NCI-H748 (cell line): Measurements from ENCODE around the gene RUNX3.
"Not testable (repeated sequence)": the region's sequence is repeated elsewhere in the genome, so short reads cannot be mapped to it uniquely, and the experiment has no call there.

Experiments used
- DNase-seq: peaks from one replicate; lab custom pipeline; 2025; ENCODE audit not compliant: unreplicated experiment; lab: John Stamatoyannopoulos, UW

Gene RUNX3

DNA sequence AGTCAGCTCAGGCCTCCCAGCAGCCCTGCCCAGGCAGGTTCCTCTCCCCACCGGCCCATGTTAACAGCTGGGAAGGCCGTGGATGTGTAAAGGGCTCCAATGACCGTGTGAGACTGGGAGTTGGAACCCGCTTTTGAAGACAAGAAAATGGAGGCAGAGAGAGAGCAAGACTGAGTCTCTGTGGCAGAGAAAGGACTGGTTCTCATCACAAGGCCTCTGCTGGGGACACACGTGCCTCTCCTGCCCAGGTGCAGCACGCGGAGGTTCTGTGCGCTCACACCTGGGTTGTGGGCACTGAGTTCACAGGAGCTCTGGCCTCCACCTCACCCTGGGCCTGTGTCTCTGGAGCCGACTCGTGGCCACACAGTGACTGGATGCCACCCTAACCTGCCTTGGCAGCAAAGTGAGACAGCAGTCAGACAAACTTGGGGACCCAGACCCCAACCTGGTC lies 27.0 kb downstream of the RUNX3 start:
- no peak for DNase-seq

DNA sequence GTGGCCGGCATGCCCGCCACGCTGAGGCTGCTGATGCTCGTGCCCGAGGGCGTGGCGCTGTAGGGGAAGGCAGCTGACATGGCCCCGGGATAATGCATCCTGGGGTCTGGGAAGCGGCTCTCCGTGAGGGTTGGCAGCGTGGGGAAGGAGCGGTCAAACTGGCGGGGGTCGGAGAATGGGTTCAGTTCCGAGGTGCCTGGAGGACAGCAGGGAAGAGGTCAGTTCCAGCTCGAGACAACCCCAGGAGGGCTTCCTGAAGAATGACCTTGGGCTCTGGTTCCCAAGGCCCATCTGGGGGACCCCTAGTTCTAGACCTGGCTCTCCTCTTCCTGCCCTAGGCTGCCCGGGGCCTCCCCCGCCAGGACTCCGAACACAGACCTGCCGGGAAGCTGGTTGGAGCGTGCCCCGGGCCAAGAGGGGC lies 27.6 kb downstream of the RUNX3 start:
- no peak for DNase-seq

DNA sequence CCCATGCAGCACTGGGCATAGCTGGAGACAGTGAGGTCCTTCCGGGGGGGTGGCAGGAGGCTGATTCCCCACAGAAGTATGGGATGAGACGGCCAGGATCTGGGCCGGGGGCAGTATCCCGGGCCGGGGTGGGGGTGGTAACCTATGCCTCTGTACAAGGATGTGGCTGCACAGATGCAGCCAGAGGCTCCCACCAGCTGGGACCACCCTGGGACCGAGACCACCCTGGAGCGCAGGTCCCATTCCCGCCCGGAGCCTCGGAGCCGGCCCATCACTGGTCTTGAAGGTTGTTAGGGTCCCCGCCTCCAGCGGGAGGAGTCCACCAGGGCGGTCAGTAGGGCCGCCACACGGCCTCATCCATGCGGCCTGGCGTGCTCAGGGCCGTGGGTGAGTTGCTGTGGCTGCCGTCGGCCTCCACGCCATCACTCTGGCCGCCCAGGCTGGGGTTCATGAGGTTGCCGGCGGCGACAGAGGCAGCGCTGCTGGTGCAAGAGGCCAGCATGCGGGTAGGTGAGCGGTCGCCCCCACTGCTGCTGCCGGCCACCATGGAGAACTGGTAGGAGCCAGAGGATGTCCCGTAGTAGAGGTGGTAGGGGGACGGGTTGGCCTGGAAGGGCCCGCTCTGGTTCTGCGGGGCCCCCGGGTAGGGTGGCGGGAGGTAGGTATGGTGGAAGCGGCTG lies 28.1 kb downstream of the RUNX3 start:
- DNase-seq, result no peak

DNA sequence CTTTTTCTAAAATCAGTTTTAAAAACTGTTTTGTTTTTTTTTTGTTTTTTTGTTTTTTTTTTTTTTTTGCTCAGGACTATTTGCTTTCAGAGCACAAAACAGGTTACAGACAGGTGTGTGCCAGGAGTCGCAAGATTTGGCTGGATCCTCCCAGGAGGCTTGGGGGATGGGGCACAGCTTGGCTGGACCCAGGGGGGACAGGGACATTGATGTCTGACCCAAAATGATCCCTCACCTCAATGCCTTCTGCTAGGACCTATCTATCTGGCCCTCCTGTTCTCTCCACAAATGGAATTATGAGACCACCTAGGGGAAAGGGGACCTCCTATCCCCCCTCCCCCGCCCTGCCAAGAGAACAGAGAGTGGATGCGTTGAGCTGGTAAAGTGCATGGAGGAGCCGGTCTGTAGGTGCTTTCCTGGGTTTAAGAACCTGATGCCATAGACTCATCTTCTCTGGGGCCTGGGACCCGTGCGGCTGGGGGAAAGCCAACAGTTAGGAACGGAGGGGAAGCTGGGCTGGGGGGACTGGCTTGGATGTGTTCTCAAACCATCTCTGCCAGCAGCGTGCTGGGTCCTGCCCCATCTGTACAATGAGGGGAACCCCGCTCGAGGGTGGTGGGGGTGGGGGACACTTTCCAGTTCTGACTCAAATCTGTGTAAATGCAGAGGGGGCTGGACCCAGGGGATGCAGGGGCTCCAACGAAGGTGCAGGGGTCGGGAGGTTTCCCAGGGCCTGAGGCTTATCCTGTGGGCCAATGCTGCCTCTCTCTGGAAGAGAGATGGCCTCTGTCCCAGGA lies 28.9 kb downstream of the RUNX3 start:
- no peak for DNase-seq

DNA sequence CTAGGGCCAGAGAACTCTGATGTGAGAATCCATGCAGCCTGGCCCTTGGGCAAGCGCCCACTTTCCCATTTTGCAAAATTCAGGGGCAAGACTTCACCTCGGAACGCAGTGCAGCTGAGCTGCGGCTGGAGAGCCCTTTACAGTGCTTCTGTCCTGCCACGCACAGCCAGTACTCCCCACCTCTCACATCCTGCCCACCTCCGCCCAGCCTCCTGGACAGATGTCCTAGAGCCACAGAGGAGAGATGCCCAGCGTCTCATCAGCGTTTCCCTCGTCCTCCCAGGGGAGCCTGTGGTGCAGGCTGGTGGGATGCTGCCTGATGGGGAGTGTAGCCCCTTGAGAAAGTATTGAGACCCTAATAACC lies 29.6 kb downstream of the RUNX3 start:
- DNase-seq, result no peak

DNA sequence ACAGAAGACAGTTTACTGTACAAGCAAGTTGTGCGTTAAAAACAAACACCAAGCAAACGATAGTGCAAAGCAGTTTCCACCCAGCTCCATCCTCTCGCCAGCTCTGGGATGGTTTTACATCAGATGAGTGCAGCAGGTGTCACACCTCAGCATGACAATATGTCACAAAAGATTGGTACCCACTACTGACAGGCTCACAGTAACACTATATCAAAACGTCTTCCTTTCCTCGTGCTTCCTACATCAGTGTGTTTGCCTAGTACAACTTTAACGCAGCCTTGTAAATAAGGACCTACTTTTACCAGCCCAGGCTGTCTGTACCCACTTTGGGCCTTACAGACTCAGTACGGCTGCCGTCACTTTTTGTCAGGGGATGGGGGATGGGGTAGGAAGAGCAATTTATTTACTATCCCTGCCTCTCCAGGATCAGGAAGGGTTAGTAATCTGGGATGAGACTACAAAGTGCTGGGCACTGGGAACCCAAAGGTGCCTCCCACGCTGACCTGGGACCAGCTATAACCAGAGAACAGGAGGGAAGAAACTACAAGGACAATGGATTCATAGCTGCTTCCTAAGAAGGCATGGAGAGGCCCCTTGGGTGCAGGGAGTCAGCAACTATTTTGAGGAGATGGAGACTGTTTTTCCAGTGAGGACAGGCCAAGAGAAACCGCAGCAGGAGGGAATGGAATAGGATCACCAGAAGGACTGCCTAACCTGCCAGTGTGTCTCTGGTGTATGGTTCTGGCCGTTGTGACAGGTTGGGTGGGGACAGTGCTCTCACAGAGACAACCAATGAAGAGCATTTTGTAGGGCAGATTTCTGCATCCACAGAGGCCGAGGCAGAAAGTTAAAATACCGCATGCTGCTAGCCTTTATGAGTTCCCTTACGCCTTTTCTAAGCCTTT lies 30.2 kb downstream of the RUNX3 start:
- no peak for DNase-seq

DNA sequence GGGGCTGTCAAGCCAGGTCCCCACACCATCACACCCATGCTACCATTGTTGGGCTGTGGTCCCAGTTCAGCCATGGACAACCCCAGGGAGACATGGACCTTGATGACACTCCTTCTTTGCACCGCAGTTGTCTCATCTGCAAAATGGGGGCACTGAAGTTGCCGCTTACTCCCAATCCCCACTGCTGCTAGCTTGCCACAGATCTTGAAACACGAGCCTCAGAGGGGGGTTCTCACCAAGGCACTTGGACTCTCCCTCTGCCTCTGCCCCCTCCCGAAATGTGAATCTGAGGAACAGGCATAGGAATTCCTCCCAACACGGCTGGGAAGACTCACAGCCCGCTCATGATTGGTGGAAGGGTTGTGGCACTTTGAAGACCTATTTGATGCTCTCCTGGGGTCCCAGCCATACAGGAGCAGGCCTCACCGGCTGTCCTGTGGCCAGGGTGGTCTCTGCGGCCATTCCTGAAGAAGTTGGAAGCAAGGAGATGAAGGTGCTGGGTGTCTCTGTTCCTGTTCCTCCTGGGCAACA lies 31.1 kb downstream of the RUNX3 start:
- DNase-seq, result no peak

DNA sequence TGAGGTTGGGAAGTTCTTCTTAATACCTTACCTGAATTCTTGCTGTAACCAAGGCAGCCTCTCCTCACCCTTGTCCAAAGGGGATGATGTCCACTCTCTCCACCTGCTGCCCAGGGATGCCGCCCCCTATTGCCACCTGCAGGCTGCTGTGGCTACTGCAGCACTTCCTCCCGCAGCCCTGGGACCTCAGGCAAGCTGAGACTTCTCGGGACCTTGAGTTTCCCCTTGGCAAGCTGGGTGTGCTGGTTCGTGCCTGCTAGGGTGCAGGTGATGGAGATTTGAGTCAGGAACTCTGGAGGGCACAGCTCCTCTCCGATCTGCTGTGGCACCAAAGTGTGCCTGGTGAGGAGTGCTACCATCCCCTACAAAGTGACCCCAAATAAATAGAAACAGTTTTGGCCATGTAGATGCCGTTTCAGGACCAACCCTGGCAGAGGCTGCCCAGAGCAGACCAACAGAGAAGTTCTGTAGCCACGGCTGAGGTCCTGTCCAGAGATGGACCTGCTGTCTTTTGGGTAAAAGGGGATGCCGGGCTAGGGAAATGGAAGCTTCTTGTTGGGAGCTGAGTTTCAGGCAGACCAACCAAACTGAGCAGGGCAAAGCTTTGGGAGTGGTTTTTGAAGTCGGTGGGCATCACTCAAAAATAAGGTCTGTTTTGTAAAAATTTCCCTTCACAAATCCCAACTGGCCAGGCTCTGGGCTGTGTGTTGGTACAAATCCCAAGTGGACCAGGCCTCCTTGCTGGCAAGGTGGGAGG lies 31.7 kb downstream of the RUNX3 start:
- DNase-seq, result peak; percentile 12

DNA sequence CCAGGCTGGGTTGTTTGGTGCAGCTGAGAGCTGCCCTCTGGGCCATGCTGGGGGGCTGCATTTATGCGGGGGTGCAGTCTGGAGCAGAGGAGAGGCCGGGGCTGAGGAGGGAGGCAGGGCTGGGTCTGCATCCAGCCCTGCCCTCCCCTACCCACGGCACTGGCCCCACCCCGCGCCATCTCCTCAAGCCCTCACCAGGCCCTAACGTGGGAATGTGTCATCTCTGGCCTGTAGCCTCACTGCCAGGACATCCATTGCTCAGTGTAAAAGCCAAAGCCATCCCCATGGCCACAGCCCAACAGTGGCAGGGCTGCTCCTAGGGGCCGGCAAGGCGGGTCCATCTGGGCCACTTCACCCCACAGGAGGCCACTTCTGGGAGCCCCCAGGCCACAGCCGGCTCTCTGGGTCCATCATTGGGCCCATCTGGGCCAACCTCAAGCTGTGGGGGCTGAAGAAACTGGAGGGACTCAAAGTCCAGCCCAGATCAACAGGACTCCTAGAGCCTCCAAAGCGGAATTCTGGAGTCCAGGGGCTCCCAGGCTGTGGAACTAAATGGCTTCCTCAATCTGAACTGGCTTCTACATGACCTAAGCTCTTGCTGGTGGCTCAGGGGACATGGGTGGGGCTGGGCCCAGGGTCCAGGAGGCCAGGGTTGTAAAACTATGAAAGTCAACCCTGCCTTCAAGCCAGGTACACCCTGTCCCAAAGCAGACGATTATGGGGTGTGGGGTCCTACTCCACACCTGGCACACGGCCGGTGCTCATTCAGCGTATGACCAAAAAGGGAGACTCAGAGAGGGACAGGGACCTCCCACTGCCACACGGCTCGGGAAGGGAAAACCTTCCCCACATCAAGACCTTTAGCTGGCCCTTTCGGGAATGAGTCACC lies 32.6 kb downstream of the RUNX3 start:
- DNase-seq, result no peak

DNA sequence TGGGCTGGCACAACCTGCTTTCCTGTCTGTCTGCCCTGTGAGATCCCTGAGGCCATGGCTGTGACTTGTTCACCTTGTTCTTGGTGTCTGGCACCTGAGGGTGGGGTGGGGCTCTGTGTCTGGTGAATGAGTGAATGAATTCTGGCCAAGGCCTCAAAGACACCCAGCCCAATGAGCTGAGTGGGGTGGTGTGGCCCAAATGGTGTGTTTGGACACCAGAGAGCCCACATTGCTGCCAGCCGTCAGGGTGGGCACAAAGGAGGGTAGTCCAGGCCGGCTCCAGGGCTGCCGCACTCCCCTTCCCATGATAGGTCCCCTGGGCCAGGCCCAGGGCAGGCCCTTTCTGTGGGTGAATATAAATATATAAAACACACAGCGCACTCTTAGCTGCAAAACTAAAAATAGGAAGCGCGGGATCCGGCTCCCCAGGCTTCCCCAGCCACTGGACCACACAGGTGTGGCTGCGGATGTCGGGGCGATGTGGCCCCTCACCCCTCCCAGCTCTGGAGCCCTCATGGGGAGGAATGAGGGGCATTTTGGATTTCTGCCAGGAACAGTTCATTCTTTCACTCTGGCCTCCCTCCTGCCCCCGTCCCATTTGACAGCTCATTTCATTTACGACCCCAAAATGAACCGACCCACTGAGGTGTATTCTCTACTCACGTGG lies 33.3 kb downstream of the RUNX3 start:
- DNase-seq, result no peak

DNA sequence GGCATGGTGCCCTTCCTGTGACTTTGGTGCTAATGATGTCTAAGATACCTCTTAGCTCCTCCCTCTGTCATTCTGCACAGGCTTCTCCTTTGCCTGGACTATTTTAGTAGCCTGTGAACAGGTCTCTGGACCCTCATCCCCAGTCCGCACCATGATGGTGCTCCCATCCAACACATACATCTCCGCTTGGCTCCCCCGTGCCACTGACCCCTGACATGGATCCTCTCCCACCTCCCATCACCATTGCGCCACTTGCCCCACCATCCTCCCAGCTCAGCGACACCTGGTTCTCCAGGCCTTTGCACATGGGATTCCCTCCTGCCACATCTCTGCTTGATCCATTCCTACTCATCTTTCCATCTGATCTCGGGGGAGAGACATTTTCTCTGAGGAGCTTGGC lies 33.9 kb downstream of the RUNX3 start:
- DNase-seq, result no peak

DNA sequence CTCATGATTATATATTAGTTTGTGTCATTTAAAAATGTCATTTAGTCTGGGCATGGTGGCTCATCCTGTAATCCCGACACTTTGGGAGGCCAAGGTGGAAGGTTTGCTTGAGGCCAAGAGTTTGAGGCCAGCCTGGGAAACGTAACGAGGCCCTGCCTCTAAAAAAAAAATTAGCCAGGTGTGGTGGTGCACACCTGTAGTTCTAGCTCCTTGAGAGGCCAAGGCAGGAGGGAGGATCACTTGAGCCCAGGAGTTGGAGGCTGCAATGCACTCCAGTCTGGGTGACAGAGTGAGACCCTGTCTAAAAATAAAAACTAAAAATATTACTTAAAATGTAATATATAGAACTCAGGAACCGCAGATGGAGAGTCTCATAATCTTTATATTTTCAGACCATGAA lies 34.6 kb downstream of the RUNX3 start:
- DNase-seq, result no peak

DNA sequence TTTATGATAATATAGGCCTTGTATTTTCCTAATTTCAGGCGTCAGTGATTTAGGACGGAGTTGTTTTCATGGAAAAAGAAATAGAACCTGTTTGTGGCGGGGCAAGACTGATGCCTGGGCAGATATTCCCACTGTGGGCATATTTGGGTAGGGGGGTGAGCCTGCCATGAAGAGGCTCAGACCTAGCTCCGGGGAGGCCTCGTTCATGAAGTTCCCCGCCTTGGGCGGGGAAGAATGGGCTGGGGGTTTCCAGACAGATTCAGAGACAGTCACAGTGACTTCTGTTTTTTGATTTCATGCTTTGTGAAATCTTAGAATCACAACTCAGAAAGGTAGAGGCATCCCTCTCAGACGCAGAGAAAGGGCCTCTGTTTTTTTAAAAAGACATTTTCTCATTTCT lies 36.1 kb downstream of the RUNX3 start:
- no peak for DNase-seq

DNA sequence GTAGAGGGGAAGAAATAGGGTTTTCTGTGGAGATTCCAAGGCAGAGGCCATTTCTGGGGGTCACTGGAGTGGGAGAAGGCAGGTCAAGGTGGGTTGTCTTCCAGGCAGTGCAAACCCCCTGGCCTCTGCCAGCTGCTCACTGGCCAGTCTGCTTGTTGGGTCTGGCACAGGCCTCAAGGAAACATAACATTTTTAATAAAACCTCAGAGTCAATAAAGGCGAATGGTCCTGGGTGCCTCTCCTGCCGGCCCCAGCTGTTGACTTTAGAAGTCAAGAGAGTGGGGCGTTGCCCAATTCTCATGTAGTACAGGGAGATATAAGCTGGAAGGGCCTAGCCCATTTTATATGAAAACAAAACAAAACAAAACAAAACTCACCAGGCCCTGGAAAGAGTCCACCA lies 36.6 kb downstream of the RUNX3 start:
- DNase-seq, result no peak

DNA sequence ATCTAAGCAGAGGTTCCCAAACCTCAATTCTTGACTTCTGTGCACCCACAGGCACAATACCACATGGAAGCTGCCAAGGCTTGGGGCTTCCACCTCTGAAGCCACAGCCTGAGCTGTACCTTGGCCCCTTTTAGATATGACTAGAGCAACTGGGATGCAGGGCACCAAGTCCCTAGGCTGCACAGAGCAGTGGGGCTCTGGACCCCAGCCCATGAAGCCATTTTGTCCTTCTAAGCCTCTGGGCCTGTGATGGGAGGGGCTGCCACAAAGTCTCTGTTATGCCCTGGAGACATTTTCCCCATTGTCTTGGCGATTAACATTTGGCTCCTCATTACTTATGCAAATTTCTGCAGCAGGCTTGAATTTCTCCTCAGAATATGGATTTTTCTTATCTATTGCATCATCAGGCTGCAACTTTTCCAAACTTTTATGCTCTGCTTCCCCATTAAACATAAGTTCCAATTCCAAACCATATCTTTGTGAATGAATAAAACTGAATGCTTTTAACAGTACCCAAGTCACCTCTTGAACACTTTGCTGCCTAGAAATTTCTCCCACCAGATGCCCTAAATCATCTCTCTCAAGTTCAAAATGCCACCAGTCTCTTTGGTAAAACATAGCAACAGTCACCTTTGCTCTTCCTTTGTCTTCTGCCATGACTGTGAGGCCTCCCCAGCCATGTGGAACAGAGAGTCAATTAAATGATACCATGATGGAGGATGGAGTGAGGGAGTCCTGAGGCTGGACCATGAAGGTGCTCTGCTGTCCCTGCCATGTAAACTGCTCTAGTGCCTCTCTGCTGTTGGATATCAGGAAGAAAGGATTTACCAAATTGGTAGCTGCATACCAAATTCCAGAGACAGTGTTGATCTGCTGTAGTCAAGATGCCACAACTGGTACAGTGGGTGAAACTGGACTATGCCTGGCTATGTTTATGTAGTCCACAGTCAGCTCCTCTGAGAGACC lies 37.6 kb downstream of the RUNX3 start:
- DNase-seq, result no peak

DNA sequence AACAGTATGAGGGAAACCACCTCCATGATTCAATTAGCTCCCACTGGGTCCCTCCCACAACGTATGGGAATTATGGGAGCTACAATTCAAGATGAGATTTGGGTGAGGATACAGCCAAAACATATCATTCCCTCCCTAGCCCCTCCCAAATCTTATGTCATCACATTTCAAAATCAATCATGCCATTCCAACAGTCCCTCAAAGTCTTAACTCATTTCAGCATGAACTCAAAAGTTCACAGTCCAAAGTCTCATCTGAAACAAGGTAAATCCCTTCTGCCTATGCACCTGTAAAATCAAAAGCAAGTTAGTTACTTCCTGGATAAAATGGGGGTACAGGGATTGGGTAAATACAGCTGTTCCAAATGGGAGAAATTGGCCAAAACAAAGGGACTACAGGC lies 38.7 kb downstream of the RUNX3 start:
- DNase-seq, result not testable (repeated sequence)

DNA sequence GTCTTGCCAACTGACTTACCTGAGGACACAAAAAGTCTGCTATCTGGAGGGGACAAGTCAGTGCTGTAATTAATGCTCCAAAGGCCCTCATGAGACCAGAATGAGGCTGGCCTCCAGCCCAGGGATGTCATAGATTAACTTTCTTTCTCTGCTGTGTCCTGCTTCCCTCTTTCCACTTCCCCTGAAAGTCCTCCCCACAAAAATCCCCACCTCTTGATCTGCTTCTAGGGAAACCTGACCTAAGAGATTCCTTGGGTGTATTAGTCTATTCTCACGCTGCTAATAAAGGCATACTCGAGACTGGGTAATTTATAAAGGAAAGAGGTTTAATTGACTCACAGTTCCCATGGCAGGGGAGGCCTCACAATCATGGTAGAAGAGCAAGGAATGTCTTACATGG lies 39.2 kb downstream of the RUNX3 start:
- no peak for DNase-seq
